SK-N-SH treated with all-trans-retinoic acid at 6 μM for 48 hours (cell line): ENCODE results near the gene PDE9A.
A peak's percentile ranks its signal among the peaks of the same experiment; 100 is the strongest.

ENCODE experiments used
- ATAC-seq: fragments of 200-7000 bp; cut with Tn5 transposase; 3 replicates; pipeline ENCODE4 v1.9.1; 2020; ENCODE audit warnings: mild to moderate bottlenecking, moderate library complexity
- ARNTL ChIP-seq: fragments of 450-650 bp; formaldehyde crosslinking; IDR thresholded peaks from 2 replicates; pipeline ENCODE4 v1.5.0; 2020; ENCODE audit warnings: low read depth, mild to moderate bottlenecking, moderate library complexity, borderline replicate concordance
- BACH2 ChIP-seq: fragments of 250-450 bp; sonication (Bioruptor Pico); IDR thresholded peaks from 2 replicates; pipeline ENCODE4 v1.9.0; 2021; ENCODE audit warnings: mild to moderate bottlenecking, borderline replicate concordance
- CSDC2 ChIP-seq: fragments of 250-450 bp; sonication (Bioruptor Pico); IDR thresholded peaks from 2 replicates; pipeline ENCODE4 v1.5.0; 2020; ENCODE audit warnings: mild to moderate bottlenecking, moderate library complexity
- CSRNP3 ChIP-seq: fragments of 250-450 bp; sonication (Bioruptor Pico); IDR thresholded peaks from 2 replicates; pipeline ENCODE4 v1.5.1; 2021; ENCODE audit warnings: mild to moderate bottlenecking, moderate library complexity
- ESRRG ChIP-seq: fragments of 250-450 bp; sonication (Bioruptor Pico); IDR thresholded peaks from 2 replicates; pipeline ENCODE4 v1.6.1; 2021; ENCODE audit warnings: mild to moderate bottlenecking
- GLIS3 ChIP-seq: fragments of 250-450 bp; sonication (Bioruptor Pico); IDR thresholded peaks from 2 replicates; pipeline ENCODE4 v1.5.0; 2020; ENCODE audit warnings: mild to moderate bottlenecking, moderate library complexity
- ISL1 ChIP-seq: fragments of 250-450 bp; sonication (Bioruptor Pico); IDR thresholded peaks from 2 replicates; pipeline ENCODE4 v2.1.2; 2022; ENCODE audit warnings: mild to moderate bottlenecking, moderate library complexity
- OSR1 ChIP-seq: fragments of 250-450 bp; sonication (Bioruptor Pico); IDR thresholded peaks from 2 replicates; pipeline ENCODE4 v1.8.0; 2022; ENCODE audit warnings: moderate library complexity, mild to moderate bottlenecking, inconsistent platforms
- POU6F1 ChIP-seq: fragments of 250-450 bp; sonication (Bioruptor Pico); IDR thresholded peaks from 2 replicates; pipeline ENCODE4 v1.8.0; 2021; ENCODE audit warnings: low read depth, mild to moderate bottlenecking, moderate library complexity, borderline replicate concordance
- PPARA ChIP-seq: fragments of 250-450 bp; sonication (Bioruptor Pico); IDR thresholded peaks from 2 replicates; pipeline ENCODE4 v1.5.0; 2020; ENCODE audit warnings: mild to moderate bottlenecking, borderline replicate concordance
- RARB ChIP-seq: fragments of 250-450 bp; sonication (Bioruptor Pico); IDR thresholded peaks from 2 replicates; pipeline ENCODE4 v1.8.0; 2021; ENCODE audit warnings: mild to moderate bottlenecking, moderate library complexity
- SNAI2 ChIP-seq: fragments of 250-450 bp; sonication (Bioruptor Pico); IDR thresholded peaks from 2 replicates; pipeline ENCODE4 v1.5.0; 2020; ENCODE audit warnings: mild to moderate bottlenecking, moderate library complexity
- TCF4 ChIP-seq: fragments of 250-450 bp; sonication (Bioruptor Pico); IDR thresholded peaks from 2 replicates; pipeline ENCODE4 v1.8.0; 2021; ENCODE audit warnings: mild to moderate bottlenecking, moderate library complexity, borderline replicate concordance
- TOX ChIP-seq: fragments of 250-450 bp; sonication (Bioruptor Pico); IDR thresholded peaks from 2 replicates; pipeline ENCODE4 v1.8.0; 2021; ENCODE audit warnings: mild to moderate bottlenecking, moderate library complexity, borderline replicate concordance
- ZFP3 ChIP-seq: fragments of 250-450 bp; sonication (Bioruptor Pico); IDR thresholded peaks from 2 replicates; pipeline ENCODE4 v1.5.0; 2020; ENCODE audit warnings: mild to moderate bottlenecking, moderate library complexity
- ZFP30 ChIP-seq: fragments of 450-650 bp; formaldehyde crosslinking; IDR thresholded peaks from 2 replicates; pipeline ENCODE4 v1.5.0; 2022; ENCODE audit warnings: mild to moderate bottlenecking, moderate library complexity
- ZNF565 ChIP-seq: fragments of 450-650 bp; formaldehyde crosslinking; conservative IDR thresholded peaks from 2 replicates; pipeline ENCODE4 v1.5.0; 2020; ENCODE audit warnings: low read depth, mild to moderate bottlenecking, moderate library complexity
- ZNF70 ChIP-seq: fragments of 450-650 bp; formaldehyde crosslinking; IDR thresholded peaks from 2 replicates; pipeline ENCODE4 v1.5.0; 2020; ENCODE audit warnings: mild to moderate bottlenecking, moderate library complexity
- ZNF8 ChIP-seq: fragments of 450-650 bp; formaldehyde crosslinking; IDR thresholded peaks from 2 replicates; pipeline ENCODE4 v1.5.0; 2020; ENCODE audit warnings: mild to moderate bottlenecking, moderate library complexity
- TF ChIP-seq, protein P1 (sequence below): fragments of 250-450 bp; sonication (Bioruptor Pico); IDR thresholded peaks from 2 replicates; pipeline ENCODE4 v1.8.0; 2020; ENCODE audit warnings: mild to moderate bottlenecking, moderate library complexity, borderline replicate concordance
- TF ChIP-seq, protein P2 (sequence below): fragments of 250-450 bp; sonication (Bioruptor Pico); IDR thresholded peaks from 2 replicates; pipeline ENCODE4 v1.5.1; 2020; ENCODE audit warnings: low read depth, mild to moderate bottlenecking, moderate library complexity

Gene PDE9A

DNA sequence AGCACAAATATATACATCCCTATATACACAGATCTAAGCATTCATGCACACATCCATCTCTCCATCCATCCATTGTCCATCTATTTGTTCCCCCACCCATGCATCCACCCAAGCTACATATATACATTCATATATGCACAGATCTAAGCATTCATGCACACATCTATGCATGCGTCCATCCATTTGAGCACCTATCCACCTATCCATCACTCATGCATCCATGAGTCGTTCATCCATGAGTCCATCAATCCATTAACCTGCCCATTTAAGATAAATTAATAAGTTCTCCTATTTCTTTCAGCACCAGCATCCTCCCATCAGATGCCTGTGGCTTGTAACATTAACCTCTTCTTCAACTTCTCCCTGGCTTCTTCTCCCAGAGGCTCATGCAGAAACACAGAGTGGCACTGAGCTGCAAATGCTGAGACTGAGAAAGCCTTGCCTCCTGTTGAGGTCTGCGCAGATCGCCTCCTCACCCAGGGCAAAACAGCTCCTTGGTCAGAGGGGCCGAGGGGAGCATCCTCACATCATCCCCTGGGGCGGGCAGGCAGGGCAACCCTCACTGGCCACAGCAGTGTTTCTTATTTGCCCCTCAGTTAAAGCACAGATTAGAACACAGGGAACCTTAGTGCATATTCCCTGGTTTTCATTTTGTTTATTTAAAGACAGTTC, 17.4 kb upstream of the PDE9A start (continued):
- TF ChIP-seq CSRNP3 (CRISPR knock-in tag) (no peak), POU6F1 (CRISPR knock-in tag) (no peak)

DNA sequence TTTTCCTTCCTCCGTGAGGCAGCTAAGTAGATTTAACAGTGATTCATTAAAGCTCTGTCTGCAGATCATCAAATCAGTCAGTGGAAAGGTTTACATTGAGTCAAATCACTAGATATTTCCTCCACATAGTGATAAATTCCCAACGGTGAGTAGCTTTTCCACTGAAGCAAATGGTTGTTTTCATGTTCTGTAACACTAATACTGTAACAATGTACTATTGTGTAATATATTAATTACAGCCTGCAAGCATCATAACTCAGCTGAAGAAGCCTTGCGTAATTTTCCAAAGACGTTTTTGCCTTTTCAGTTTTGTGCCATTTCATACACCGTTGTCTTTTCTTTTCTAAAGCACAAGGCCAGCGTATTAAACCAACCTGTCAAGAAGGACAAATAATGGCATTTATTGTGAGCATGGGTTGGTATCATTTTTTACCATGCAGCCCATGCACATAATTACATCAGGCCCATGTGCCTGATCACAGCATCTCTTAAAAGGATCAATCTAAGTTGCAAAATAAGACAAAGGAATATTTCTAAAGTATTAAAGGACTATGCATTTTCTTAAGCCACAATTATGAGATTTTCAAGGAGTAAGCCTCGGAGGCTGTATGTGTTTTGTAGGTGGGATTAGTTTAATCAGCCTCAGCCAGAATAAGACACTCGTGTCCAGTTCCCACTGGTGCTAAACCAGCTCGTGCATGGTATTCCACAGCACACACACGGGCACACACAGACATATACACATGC, 16.7 kb upstream of the PDE9A start:
- ATAC-seq, result no peak
- TF ChIP-seq ISL1 (CRISPR knock-in tag), result 0 out of 2 replicates have a peak, but pooled peaks have one; percentile 13
- no peak for TF ChIP-seq CSRNP3 (CRISPR knock-in tag)

- no peak for ATAC-seq
These were observed 16.0 kb upstream of the PDE9A start for GRCh38 chr21:42637267-42638041.

DNA sequence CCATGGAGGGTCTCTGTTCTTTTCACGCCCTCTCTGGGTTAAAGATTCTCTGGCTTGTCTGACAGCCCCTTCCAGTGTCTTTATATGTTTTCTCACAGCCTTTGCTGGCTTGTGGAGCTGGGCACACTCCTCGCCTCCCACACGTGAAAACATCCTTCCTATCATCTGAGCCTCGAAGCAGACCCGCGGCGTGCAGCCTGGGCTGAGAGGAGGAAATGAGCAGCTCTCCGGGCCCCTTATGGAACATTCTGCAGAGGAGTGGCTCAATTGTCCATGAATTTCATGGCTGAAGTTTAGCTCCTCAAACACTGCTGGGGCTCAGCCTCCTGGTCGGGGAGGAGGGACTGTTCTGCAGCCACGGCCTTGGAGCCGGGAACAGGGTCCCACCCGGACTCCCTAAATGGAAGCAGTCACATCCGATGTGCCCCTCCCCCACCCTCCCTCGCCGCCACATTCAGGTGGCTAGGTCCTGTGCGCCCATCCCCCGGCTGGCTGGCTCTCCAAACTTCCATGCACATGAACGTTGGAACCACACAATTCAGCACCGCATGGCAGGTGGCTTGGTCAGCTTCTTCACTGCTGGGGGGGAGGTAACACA, 15.1 kb upstream of the PDE9A start:
- ATAC-seq, result no peak
- TF ChIP-seq ZNF8 (CRISPR knock-in tag) (no peak), ZNF565 (CRISPR knock-in tag) (no peak), SNAI2 (CRISPR knock-in tag) (no peak), PPARA (CRISPR knock-in tag) (no peak), TOX (CRISPR knock-in tag) (no peak), BACH2 (CRISPR knock-in tag) (no peak), ZNF70 (CRISPR knock-in tag) (no peak), ZFP3 (CRISPR knock-in tag) (no peak), ARNTL (CRISPR knock-in tag) (no peak), RARB (CRISPR knock-in tag) (no peak), POU6F1 (CRISPR knock-in tag) (no peak), ZFP30 (no peak)
- TF ChIP-seq, protein P1, sequence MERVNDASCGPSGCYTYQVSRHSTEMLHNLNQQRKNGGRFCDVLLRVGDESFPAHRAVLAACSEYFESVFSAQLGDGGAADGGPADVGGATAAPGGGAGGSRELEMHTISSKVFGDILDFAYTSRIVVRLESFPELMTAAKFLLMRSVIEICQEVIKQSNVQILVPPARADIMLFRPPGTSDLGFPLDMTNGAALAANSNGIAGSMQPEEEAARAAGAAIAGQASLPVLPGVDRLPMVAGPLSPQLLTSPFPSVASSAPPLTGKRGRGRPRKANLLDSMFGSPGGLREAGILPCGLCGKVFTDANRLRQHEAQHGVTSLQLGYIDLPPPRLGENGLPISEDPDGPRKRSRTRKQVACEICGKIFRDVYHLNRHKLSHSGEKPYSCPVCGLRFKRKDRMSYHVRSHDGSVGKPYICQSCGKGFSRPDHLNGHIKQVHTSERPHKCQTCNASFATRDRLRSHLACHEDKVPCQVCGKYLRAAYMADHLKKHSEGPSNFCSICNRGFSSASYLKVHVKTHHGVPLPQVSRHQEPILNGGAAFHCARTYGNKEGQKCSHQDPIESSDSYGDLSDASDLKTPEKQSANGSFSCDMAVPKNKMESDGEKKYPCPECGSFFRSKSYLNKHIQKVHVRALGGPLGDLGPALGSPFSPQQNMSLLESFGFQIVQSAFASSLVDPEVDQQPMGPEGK (CRISPR knock-in tag), result no peak

More at GRCh38 chr21:42637267-42638041, 16.0 kb upstream of the PDE9A start:
- TF ChIP-seq ZNF70 (CRISPR knock-in tag) (no peak), ZNF565 (CRISPR knock-in tag) (no peak), ARNTL (CRISPR knock-in tag) (no peak), ZFP30 (no peak), TCF4 (CRISPR knock-in tag) (no peak), OSR1 (no peak), ESRRG (CRISPR knock-in tag) (no peak), ISL1 (CRISPR knock-in tag) (no peak), TOX (CRISPR knock-in tag) (no peak), SNAI2 (CRISPR knock-in tag) (no peak), ZFP3 (CRISPR knock-in tag) (no peak), CSDC2 (CRISPR knock-in tag) (no peak), GLIS3 (CRISPR knock-in tag) (no peak)
- TF ChIP-seq, protein P2, sequence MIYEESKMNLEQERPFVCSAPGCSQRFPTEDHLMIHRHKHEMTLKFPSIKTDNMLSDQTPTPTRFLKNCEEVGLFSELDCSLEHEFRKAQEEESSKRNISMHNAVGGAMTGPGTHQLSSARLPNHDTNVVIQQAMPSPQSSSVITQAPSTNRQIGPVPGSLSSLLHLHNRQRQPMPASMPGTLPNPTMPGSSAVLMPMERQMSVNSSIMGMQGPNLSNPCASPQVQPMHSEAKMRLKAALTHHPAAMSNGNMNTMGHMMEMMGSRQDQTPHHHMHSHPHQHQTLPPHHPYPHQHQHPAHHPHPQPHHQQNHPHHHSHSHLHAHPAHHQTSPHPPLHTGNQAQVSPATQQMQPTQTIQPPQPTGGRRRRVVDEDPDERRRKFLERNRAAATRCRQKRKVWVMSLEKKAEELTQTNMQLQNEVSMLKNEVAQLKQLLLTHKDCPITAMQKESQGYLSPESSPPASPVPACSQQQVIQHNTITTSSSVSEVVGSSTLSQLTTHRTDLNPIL (CRISPR knock-in tag), result no peak
- TF ChIP-seq, protein P1 (CRISPR knock-in tag), result no peak
- TF ChIP-seq, all 23 proteins: peak for 0
